Renal pelvis (tissue), 4 donors: ENCODE data around the gene FAM193A. TPM values are rescaled to one million over a fixed set of nuclear protein-coding genes. Genes with fewer than 3 reads are reported as not detected.
"Not testable (repeated sequence)": the region's sequence is repeated elsewhere in the genome, so short reads cannot be mapped to it uniquely, and the experiment has no call there.

ENCODE experiments used
- DNase-seq: peaks from one replicate; pipeline ENCODE4 v3.0.0-alpha.2; 2013
- polyA plus RNA-seq, 3 donors: library from polyadenylated mRNA; unstranded; fragments of 120-200 nt; gene quantifications; one replicate each; pipeline ENCODE4 v1.2.1, GENCODE V29; 2013; ENCODE audit not compliant: insufficient read length in 3 of 3

Gene FAM193A
- polyA plus RNA-seq, 3 donors, result 28.7 to 30.5 (median 28.9) TPM

- no peak for DNase-seq
Observed at GRCh38 chr4:2511645-2512131, 24.8 kb upstream of the FAM193A start.

- no peak for DNase-seq
Observed at GRCh38 chr4:2512396-2513135, 23.9 kb upstream of the FAM193A start.

GRCh38 chr4:2514193-2514592, 22.3 kb upstream of the FAM193A start:
- not testable (repeated sequence) for DNase-seq

- not testable (repeated sequence) for DNase-seq
Observed at GRCh38 chr4:2514944-2515343, 21.5 kb upstream of the FAM193A start.

GRCh38 chr4:2515830-2516550, 20.5 kb upstream of the FAM193A start:
- DNase-seq, result no peak

GRCh38 chr4:2516635-2517034, 19.8 kb upstream of the FAM193A start:
- no peak for DNase-seq

GRCh38 chr4:2526559-2526958, 9.9 kb upstream of the FAM193A start:
- DNase-seq, result no peak

- peak; percentile 10 for DNase-seq
Observed at GRCh38 chr4:2534904-2535375, 1.5 kb upstream of the FAM193A start.

GRCh38 chr4:2535376-2536192, 863 bp upstream of the FAM193A start:
- peak; percentile 48 for DNase-seq

GRCh38 chr4:2537011-2537830, 774 bp downstream of the FAM193A start:
- DNase-seq, result peak; percentile 38

GRCh38 chr4:2543580-2544191, 7.2 kb downstream of the FAM193A start:
- DNase-seq, result not testable (repeated sequence)

- no peak for DNase-seq
Observed at GRCh38 chr4:2545321-2546013, 9.0 kb downstream of the FAM193A start.

GRCh38 chr4:2546286-2546823, 9.9 kb downstream of the FAM193A start:
- no peak for DNase-seq

GRCh38 chr4:2546961-2547691, 10.7 kb downstream of the FAM193A start:
- not testable (repeated sequence) for DNase-seq

GRCh38 chr4:2551118-2551517, 14.7 kb downstream of the FAM193A start:
- DNase-seq, result no peak

GRCh38 chr4:2552806-2553205, 16.4 kb downstream of the FAM193A start:
- no peak for DNase-seq

- DNase-seq, result no peak
Observed at GRCh38 chr4:2558301-2558700, 21.9 kb downstream of the FAM193A start.

- DNase-seq, result no peak
Observed at GRCh38 chr4:2560167-2560566, 23.7 kb downstream of the FAM193A start.

GRCh38 chr4:2565533-2565932, 29.1 kb downstream of the FAM193A start:
- DNase-seq, result no peak
